Stimulated activated CD4-positive, alpha-beta T cell treated with anti-CD3 and anti-CD28 coated beads, Interleukin-1b, Interleukin-23, amount 100 ng/mL, for 48 hours (primary cell): Measurements from ENCODE around the gene CRB1.
"Not testable (repeated sequence)": the region's sequence is repeated elsewhere in the genome, so short reads cannot be mapped to it uniquely, and the experiment has no call there.

Experiments
- DNase-seq: peaks from one replicate; pipeline ENCODE4 v3.0.0-alpha.2; 2020

CRB1 gene

GRCh38 chr1:197402189-197402588, 134.1 kb downstream of the CRB1 start:
- DNase-seq = no peak

GRCh38 chr1:197404774-197405173, 136.7 kb downstream of the CRB1 start:
- DNase-seq = not testable (repeated sequence)

GRCh38 chr1:197405614-197406013, 137.6 kb downstream of the CRB1 start:
- not testable (repeated sequence) for DNase-seq

GRCh38 chr1:197413564-197413963, 145.5 kb downstream of the CRB1 start:
- no peak for DNase-seq

- no peak for DNase-seq
Observed at GRCh38 chr1:197415221-197415620, 147.2 kb downstream of the CRB1 start.

GRCh38 chr1:197418693-197419092, 150.6 kb downstream of the CRB1 start:
- no peak for DNase-seq

- DNase-seq = no peak
Observed at GRCh38 chr1:197422993-197423392, 154.9 kb downstream of the CRB1 start.

- DNase-seq = no peak
Observed at GRCh38 chr1:197424380-197424779, 156.3 kb downstream of the CRB1 start.

GRCh38 chr1:197429372-197429771, 161.3 kb downstream of the CRB1 start:
- no peak for DNase-seq

- no peak for DNase-seq
Observed at GRCh38 chr1:197435224-197435623, 167.2 kb downstream of the CRB1 start.

GRCh38 chr1:197437601-197438000, 169.5 kb downstream of the CRB1 start:
- no peak for DNase-seq

GRCh38 chr1:197438010-197438790, 170.1 kb downstream of the CRB1 start:
- DNase-seq = no peak

GRCh38 chr1:197439708-197440280, 171.7 kb downstream of the CRB1 start:
- DNase-seq = no peak

- DNase-seq = no peak
Observed at GRCh38 chr1:197440715-197441114, 172.7 kb downstream of the CRB1 start.

- DNase-seq = no peak
Observed at GRCh38 chr1:197441999-197442414, 174.0 kb downstream of the CRB1 start.

GRCh38 chr1:197444755-197445154, 176.7 kb downstream of the CRB1 start:
- no peak for DNase-seq

GRCh38 chr1:197448121-197448779, 180.2 kb downstream of the CRB1 start:
- DNase-seq = no peak

- DNase-seq = no peak
Observed at GRCh38 chr1:197451381-197451780, 183.3 kb downstream of the CRB1 start.

- no peak for DNase-seq
Observed at GRCh38 chr1:197453376-197454058, 185.5 kb downstream of the CRB1 start.

GRCh38 chr1:197462539-197462938, 194.5 kb downstream of the CRB1 start:
- DNase-seq = no peak

GRCh38 chr1:197463142-197463541, 195.1 kb downstream of the CRB1 start:
- DNase-seq = no peak

- no peak for DNase-seq
Observed at GRCh38 chr1:197464044-197464443, 196.0 kb downstream of the CRB1 start.

- DNase-seq = no peak
Observed at GRCh38 chr1:197465528-197466327, 197.7 kb downstream of the CRB1 start.
